GM21786 (cell line): ENCODE results near the gene OXTR.
A peak's percentile ranks its signal among the peaks of the same experiment; 100 is the strongest.

ENCODE experiments used
- ATAC-seq: cut with Tn5 transposase; IDR thresholded peaks from one replicate; pipeline ENCODE4 v1.9.1; 2021; ENCODE audit not compliant: unreplicated experiment

Gene OXTR

GRCh38 chr3:8713901-8714759 lies 55.3 kb downstream of the OXTR start:
- peak; percentile 53 for ATAC-seq

GRCh38 chr3:8712908-8713255 lies 56.5 kb downstream of the OXTR start:
- no peak for ATAC-seq

DNA sequence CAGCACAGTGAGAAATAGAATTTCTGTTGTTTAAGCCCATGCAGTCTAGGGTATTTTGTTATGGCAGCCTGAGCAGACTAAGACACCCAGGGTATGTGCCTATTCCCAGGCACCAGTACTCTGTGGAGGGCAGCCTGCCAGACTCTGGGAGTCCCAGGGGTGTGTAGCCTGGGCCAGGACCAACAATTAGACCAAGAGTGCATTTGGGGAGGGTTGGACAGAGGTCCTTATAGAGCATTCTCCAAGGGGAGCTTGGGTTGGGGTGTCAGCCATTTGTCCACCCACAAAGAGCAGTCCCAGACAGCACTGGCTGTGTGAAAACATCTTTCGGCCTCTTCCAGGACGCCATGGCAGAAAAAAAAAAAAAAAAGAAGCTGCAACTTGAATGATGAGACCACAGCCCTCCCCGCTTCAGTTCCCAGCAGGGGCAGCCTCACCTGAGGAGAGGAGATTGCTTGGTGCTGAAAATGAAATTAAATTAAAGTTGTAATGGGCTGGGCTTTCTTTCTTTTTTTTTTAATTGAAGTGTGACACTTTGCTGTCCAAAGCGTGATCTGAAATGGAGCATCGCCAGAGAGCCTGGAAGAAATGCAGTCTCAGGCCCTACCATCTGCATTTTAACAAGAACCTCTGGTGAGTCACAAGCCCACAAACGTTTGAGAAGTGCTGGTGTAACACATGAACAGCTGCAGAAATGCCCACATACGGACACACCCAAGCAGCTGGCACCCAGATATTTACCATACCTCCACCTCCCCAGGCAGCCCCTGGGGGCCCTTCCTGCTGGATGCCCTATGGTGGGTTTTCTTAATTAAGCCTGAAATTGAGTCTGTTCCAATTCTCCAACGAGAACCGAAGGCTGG lies 57.1 kb downstream of the OXTR start:
- ATAC-seq, result no peak

DNA sequence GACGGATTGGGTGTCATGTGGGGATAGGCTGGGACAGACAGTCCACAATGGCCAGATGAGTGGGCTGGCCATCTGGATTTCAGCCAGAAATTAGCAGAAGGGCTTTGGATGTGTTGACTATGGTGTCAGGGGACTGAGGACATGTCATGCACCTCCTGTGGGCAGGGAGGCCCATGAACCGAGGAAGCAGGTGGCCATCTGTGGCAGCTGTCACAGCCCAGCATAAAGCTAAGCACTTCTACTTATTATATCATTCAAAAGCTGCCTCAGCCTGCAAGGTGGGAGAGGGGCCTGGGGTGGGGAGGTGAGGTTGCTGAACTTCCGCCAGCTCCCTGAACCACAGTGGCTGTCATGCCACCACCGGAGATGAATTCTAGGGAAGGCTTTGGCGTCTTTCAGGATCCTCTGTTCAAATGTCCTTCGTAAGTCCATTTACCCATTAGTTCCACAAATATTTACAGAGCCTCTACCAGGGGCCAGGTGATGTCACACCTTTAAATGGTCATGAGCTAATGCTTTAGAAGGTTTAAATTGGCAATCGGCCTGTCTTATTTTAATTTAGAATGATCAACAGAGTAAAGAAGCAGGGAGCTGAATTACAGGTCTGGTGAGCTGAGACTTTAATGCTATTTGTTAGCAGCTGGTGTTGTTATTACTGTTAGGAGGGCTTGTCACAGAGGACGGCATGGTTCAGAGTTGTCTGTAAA lies 59.5 kb downstream of the OXTR start:
- ATAC-seq, result no peak

- no peak for ATAC-seq
These were observed 60.1 kb downstream of the OXTR start for GRCh38 chr3:8709287-8709686.

- no peak for ATAC-seq
These were observed 63.8 kb downstream of the OXTR start for GRCh38 chr3:8705575-8705974.

DNA sequence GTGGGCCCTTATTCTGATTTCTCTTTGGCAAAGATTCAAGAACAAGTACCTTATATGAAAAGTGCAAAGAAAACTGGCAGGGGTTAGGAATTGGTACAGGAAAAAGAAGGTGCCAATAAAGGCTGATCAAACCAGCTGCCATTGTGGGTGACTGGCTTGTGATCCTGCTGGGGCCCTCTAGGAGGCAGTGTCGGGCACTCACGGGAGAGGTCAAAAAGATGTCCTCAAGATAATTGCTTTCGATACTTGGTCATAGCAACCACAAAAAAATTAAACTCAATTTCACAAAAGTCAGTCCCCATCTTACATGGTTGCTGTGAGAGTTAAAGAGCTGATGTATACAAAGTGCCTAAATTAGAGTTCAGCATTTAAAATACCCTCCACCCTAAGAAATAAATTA lies 66.9 kb downstream of the OXTR start:
- ATAC-seq, result no peak
